GM12874 (cell line): Measurements from ENCODE around the gene RNF19B.

Experiments
- TF ChIP-seq, protein P1 (sequence below): IDR thresholded peaks from 2 replicates; pipeline ENCODE4 v1.5.1; 2011; ENCODE audit warnings: low read depth, mild to moderate bottlenecking, control low read depth, low read length, moderate library complexity; ENCODE audit not compliant: insufficient read depth

RNF19B gene, protein sequence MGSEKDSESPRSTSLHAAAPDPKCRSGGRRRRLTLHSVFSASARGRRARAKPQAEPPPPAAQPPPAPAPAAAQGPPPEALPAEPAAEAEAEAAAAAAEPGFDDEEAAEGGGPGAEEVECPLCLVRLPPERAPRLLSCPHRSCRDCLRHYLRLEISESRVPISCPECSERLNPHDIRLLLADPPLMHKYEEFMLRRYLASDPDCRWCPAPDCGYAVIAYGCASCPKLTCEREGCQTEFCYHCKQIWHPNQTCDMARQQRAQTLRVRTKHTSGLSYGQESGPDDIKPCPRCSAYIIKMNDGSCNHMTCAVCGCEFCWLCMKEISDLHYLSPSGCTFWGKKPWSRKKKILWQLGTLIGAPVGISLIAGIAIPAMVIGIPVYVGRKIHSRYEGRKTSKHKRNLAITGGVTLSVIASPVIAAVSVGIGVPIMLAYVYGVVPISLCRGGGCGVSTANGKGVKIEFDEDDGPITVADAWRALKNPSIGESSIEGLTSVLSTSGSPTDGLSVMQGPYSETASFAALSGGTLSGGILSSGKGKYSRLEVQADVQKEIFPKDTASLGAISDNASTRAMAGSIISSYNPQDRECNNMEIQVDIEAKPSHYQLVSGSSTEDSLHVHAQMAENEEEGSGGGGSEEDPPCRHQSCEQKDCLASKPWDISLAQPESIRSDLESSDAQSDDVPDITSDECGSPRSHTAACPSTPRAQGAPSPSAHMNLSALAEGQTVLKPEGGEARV

DNA sequence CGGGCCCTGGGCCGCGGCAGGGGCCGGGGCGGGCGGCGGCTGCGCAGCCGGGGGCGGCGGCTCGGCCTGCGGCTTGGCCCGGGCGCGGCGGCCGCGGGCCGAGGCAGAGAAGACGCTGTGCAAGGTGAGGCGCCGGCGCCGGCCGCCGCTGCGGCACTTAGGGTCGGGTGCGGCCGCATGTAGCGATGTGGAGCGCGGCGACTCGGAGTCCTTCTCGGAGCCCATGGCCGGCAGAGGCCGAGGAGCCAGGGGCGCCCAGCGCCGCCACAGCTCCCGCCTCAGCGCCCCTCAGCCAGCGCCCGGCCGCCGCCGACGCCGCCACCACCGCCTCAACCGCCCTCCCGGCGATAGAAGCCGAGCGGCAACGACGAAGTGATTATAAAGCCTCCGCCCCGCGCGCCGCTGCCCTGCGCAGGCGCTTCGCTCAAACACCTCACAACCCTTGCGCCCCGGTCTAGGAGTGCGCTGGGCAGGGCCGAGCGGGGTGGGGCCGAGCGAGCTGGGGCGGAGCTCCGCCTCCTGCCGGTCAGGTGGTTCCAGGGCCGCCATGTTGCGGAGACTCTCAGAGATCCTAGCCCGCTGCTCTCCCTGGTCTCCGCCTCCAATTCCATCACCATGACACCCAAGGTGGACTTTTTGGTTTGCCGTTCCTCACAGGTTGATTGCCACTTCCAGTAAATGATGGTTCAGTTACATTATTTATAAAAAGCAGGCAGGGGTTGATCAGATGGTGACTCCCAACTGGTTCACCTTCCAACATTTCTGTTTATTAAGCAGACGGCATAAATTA, at the start of gene RNF19B:
RNF19B (minus strand) TSS at position 349 of the 790 bp plus-strand sequence; CDS start at position 225, 124 bp downstream.
- TF ChIP-seq, protein P1, sequence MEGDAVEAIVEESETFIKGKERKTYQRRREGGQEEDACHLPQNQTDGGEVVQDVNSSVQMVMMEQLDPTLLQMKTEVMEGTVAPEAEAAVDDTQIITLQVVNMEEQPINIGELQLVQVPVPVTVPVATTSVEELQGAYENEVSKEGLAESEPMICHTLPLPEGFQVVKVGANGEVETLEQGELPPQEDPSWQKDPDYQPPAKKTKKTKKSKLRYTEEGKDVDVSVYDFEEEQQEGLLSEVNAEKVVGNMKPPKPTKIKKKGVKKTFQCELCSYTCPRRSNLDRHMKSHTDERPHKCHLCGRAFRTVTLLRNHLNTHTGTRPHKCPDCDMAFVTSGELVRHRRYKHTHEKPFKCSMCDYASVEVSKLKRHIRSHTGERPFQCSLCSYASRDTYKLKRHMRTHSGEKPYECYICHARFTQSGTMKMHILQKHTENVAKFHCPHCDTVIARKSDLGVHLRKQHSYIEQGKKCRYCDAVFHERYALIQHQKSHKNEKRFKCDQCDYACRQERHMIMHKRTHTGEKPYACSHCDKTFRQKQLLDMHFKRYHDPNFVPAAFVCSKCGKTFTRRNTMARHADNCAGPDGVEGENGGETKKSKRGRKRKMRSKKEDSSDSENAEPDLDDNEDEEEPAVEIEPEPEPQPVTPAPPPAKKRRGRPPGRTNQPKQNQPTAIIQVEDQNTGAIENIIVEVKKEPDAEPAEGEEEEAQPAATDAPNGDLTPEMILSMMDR = no peak

DNA sequence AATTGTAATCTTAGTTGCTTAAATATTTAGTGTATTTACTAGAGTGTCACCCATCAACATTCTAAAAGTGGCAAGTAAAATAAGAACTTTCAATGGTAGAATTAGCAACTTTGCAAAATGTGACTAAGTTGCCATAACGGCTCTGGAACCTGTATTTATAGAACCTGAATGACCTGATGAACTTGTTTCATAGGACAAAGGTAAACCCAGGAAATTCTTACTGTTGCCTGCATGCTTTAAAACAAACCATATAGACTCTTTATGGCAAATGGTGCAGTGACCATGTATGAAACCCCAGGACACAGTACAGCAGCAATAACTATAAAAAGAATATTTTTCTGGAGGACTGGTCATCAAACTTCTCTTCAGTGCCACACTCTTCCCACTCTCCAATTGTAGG, 49.2 kb upstream of the RNF19B start:
- TF ChIP-seq, protein P1 = no peak

DNA sequence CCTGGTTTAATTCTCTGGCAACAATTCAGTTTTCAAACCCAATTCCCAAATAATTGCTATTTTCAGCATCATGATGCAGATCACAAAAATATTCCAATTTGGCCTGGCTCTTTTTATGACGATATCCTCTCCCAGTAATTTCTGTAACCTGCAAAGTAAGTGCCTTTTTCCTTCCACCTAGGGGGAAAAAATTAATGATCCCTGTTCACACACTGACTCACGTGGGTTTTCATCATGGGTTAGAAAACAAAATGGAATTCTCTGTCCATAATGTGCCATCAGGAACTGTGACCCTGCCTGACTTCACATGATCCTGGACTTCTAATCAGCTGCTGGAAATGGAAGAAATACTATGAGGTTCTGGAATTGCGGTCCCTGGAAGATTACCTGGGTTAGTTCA, 47.6 kb upstream of the RNF19B start:
- TF ChIP-seq, protein P1 = no peak

DNA sequence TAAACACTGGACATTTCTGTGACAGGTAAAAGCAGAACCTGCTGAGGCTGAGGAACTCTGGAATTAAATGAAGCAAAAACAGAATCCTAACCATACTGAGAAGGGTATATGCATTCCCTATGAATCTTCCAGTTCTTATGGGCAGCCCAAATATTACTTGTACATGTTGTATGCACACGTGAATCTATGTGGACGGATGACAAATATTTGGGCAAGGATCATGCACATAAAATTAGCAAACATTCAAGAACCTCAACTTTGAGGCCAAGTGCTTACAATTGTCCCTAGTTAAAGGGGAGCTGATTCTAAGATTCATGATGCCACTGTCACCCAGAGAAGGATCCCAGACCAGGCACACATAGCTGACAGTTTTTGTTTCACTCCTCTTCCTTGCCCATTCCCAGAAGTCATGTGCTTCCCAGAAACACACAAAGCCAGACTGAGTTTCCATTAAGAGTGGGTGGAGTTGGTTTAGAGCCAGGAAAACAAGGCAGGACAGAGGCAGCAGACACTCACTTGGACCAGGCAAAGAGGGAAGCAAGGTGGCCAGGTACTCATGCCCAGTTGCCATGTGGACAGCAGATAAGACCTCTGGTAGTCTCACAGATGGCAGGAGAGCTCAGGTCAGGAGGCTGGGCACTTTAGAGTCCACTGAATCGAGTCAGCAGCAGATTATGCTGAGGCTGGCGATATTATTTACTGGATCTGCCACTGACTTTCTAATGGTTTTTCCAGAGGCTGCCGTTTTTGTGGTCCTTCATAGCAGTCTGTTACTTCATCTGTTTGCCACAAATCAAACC, 46.5 kb upstream of the RNF19B start:
- TF ChIP-seq, protein P1 = no peak

DNA sequence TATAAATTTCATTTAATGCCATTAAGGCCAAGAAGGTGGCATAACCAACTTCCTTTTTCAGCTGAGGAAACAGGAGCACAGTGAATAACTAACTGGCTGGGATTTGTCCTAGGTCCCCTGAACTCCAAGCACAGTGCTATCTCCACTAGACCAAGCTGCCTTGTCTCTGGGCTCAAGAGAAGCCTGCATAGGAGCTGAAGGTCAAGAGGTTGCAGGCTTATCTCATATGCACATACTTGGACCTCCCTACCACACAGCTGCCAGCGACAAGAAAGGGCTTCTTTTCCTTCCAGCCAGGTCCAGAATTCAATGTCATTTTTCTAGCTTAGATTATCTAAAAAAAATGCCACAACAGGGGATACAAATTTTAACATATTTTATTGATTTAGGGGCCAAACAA, 45.0 kb upstream of the RNF19B start:
- TF ChIP-seq, protein P1 = no peak

DNA sequence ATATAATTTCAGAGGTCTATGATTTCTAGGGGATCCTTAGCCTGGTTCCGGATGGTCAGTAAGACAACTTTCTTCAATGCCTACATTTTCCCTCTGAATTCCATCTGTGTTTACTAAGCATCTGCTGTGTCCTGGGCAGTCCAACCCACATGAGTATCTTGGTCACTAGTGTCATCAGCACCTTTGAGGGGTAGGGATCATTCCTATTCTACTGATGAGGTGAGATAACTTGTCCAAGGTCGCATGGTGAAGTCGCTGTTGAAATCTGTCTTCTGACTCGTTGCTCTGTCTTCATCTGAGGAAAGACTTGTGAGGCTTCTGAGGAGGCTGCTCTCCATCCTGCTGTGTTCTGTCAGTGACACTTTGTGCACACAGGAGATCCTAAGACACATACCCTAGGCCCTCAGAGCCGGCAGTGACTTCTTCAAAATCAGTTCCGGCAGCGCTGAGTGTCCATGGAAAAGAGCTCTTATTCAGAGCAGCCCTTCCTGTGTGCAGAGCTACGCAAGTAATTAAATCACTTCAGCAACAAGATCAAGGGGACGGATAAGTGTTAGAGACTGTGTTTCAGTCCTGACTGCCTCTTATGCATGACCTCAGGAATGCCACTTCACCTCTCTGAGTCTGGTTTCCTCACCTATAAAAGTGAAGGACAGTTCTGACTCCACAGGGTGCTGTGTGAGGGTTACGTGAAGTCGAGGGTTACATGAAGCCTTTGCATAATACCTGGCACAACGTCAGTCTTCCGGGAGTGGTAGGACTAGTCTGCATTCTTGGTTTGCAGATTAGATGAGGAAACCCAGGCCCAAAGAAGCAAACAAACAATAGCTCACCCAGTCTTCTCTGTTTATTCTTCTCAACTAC, 43.7 kb upstream of the RNF19B start:
- TF ChIP-seq, protein P1 = no peak
